ENCODE measurements around the gene RHCG. TPM values are rescaled to one million over a fixed set of nuclear protein-coding genes. Genes with fewer than 3 reads are reported as not detected.

The RHCG gene
- total RNA-seq, 2 donors from 2014 or later = 0.48 to 0.67 TPM

- H3K27me3 ChIP-seq = no peaks in the 10 kb centered on the region
- H3K4me1 ChIP-seq = no peaks in the 10 kb centered on the region
- H3K4me3 ChIP-seq = no peak overlapping the region
- no peaks in the 10 kb centered on the region for H3K36me3 ChIP-seq
- no peaks in the 10 kb centered on the region for H3K9me3 ChIP-seq
- H3K27ac ChIP-seq = no peak overlapping the region
- TF ChIP-seq CTCF (IDR thresholded peaks at IDR 0.05) = no peak
- intact Hi-C loops (cut with DNase I) = no loop called here
- DNase-seq = peak; percentile 64
- no peak overlapping the region for H3K9ac ChIP-seq (ENCODE audit: low read depth in 2 of 2, low read length in 2 of 2)
Observed at GRCh38 chr15:89486726-89487050, 9.7 kb downstream of the RHCG start.

GRCh38 chr15:89483079-89483478 lies 13.3 kb downstream of the RHCG start:
- H3K36me3 ChIP-seq = no peaks in the 10 kb centered on the region

GRCh38 chr15:89482139-89482538 lies 14.2 kb downstream of the RHCG start:
- no peak overlapping the region for H3K9ac ChIP-seq (ENCODE audit: low read depth in 2 of 2, low read length in 2 of 2)
- H3K4me1 ChIP-seq = no peaks in the 10 kb centered on the region
- H3K27me3 ChIP-seq = no peaks in the 10 kb centered on the region
- no peak for TF ChIP-seq CTCF (IDR thresholded peaks at IDR 0.05)
- H3K36me3 ChIP-seq = no peaks in the 10 kb centered on the region
- H3K9me3 ChIP-seq = no peaks in the 10 kb centered on the region
- no peak overlapping the region for H3K27ac ChIP-seq
- DNase-seq = no peak
- H3K4me3 ChIP-seq = no peak overlapping the region
- intact Hi-C loops (cut with DNase I) = no loop called here

More at GRCh38 chr15:89483079-89483478, 13.3 kb downstream of the RHCG start:
- Histone ChIP-seq H3K4me3 (no peak overlapping the region), H3K9ac (ENCODE audit: low read depth in 2 of 2, low read length in 2 of 2) (no peak overlapping the region), H3K4me1 (no peaks in the 10 kb centered on the region), H3K27me3 (no peaks in the 10 kb centered on the region), H3K9me3 (no peaks in the 10 kb centered on the region), H3K27ac (no peak overlapping the region)
- no peak for DNase-seq
- intact Hi-C loops (cut with DNase I) = no loop called here
- TF ChIP-seq CTCF (IDR thresholded peaks at IDR 0.05) = no peak

- H3K4me3 ChIP-seq = no peak overlapping the region
- H3K36me3 ChIP-seq = no peaks in the 10 kb centered on the region
- no peak for TF ChIP-seq CTCF (IDR thresholded peaks at IDR 0.05)
- no peaks in the 10 kb centered on the region for H3K4me1 ChIP-seq
- no peaks in the 10 kb centered on the region for H3K9me3 ChIP-seq
- no peak overlapping the region for H3K9ac ChIP-seq (ENCODE audit: low read depth in 2 of 2, low read length in 2 of 2)
- H3K27me3 ChIP-seq = no peaks in the 10 kb centered on the region
- no peak for DNase-seq
- intact Hi-C loops (cut with DNase I) = no loop called here
- H3K27ac ChIP-seq = no peak overlapping the region
Observed at GRCh38 chr15:89480505-89480904, 15.9 kb downstream of the RHCG start.

- Histone ChIP-seq H3K4me3 (no peak overlapping the region), H3K27me3 (no peaks in the 10 kb centered on the region), H3K27ac (no peak overlapping the region), H3K9ac (ENCODE audit: low read depth in 2 of 2, low read length in 2 of 2) (no peak overlapping the region), H3K9me3 (no peaks in the 10 kb centered on the region), H3K4me1 (no peaks in the 10 kb centered on the region), H3K36me3 (no peaks in the 10 kb centered on the region)
- intact Hi-C loops (cut with DNase I) = no loop called here
- TF ChIP-seq CTCF (IDR thresholded peaks at IDR 0.05) = no peak
- DNase-seq = no peak
Observed at GRCh38 chr15:89479173-89479572, 17.2 kb downstream of the RHCG start.
